VCaP (cell line): ENCODE results near the gene HAUS3.
A peak's percentile ranks its signal among the peaks of the same experiment; 100 is the strongest.

Source experiments
- H3K27ac ChIP-seq: fragments of 450-650 bp; 2 replicates; pipeline ENCODE4 v1.5.1; 2017
- TF ChIP-seq, protein P1 (sequence below): fragments of 450-650 bp; conservative IDR thresholded peaks from 2 replicates; pipeline ENCODE4 v1.5.1; 2017; ENCODE audit warnings: mild to moderate bottlenecking, moderate library complexity

HAUS3 gene

DNA sequence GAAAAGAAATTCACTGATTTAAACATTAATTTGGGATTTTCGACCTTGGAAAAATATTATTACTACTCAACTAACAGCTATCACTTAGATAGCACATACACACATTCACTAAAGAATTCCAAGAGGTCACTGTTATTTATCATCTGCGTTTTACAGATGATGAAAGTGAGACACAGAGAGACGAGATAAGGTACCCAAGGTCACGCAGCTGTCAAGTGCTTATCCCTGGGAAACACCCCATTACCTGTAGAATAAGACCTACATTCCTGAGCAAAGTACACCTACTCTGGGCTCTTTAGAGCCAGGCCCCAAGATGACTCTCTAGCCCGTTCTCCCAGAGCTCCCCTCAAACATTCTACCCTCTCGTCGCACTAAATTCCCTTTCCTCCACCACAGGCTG lies 48.6 kb downstream of the HAUS3 start:
- no peak overlapping the region for H3K27ac ChIP-seq
- TF ChIP-seq, protein P1, sequence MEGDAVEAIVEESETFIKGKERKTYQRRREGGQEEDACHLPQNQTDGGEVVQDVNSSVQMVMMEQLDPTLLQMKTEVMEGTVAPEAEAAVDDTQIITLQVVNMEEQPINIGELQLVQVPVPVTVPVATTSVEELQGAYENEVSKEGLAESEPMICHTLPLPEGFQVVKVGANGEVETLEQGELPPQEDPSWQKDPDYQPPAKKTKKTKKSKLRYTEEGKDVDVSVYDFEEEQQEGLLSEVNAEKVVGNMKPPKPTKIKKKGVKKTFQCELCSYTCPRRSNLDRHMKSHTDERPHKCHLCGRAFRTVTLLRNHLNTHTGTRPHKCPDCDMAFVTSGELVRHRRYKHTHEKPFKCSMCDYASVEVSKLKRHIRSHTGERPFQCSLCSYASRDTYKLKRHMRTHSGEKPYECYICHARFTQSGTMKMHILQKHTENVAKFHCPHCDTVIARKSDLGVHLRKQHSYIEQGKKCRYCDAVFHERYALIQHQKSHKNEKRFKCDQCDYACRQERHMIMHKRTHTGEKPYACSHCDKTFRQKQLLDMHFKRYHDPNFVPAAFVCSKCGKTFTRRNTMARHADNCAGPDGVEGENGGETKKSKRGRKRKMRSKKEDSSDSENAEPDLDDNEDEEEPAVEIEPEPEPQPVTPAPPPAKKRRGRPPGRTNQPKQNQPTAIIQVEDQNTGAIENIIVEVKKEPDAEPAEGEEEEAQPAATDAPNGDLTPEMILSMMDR: no peak

DNA sequence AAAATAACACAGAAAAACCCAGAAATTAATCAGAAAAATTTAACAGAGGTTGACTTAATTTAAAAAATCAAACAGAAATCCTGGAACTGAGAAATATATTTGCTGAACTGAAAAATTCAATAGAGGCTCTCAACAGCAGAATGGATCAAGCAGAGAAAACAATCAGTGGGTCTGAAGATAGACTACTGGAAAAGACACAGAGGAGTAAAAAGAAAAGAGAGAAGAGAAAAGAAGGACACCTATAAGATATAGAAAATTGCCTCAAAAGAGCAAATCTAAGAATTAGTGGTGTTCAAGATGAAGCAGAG lies 55.1 kb downstream of the HAUS3 start:
- no peak overlapping the region for H3K27ac ChIP-seq
- TF ChIP-seq, protein P1: no peak

DNA sequence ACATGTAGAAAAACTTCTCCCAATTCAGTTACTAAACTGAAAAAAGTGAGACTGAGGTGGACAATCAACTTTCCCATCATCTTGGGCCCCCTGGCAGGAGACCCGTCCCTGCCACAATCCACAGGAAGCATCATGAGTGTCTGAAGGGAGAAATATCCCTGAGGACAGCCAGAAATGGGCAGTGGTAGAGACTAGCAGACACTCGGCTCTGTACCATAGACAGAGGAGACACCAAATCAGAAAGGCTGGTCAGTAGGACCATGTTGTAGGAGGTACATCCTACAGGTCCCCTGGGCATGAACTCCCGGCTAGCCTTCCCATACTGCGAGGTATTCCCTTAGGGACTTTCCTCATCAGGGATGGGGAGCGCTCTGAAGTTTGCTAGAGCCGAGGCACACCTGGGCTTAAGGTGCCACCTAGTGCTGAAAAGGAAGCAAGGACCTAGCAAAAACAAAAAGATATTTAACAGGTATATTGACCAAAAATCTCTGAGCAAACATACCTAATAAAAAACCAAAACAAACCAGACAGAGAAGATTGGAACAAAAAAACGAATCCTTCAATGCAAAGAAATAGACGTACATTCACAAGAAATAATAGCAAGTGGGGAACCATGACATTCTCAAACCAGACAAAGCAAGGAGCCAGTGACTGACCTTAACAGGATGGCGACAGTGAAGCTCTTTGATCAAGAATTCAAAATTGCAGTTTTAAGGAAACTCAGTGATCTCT lies 55.6 kb downstream of the HAUS3 start:
- no peak overlapping the region for H3K27ac ChIP-seq

DNA sequence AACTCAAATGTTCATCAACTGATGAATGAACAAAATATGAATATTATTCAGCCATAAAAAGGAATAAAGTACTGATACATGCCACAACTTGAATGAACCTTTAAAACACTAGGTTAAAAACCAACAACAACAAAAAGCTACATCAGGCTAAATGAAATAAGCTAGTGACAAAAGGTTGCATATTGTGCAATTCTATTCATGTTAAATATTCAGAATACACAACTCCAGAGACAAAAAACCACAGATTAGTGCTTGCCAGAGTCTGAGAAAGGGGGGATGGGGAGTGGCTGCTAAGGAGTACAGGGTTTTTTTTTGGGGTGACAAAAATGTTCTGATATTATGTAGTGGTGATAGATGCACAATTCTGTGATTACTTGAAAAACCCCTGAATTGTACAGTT lies 58.5 kb downstream of the HAUS3 start:
- TF ChIP-seq, protein P1: no peak
- H3K27ac ChIP-seq: no peak overlapping the region

More for the DNA sequence above, 55.6 kb downstream of the HAUS3 start:
- TF ChIP-seq, protein P1: peak; percentile 82

DNA sequence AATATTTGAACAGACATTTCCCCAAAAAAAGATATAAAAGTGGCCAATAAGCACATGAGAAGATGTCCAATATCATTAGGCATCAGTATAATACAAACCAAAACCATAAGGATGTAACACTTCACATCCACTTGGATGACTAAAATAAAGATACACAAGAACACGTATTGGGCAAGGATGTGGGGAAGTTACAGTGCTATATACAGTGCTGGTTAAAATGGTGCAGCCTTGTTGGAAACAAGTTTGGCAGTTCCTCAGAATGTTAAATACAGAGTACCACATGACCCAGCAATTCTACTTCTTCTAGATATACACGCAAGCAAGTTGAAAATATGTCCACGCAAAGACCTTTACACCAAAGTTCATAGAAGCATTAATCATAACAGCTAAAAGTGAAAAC lies 58.9 kb downstream of the HAUS3 start:
- TF ChIP-seq, protein P1: no peak
- no peak overlapping the region for H3K27ac ChIP-seq

DNA sequence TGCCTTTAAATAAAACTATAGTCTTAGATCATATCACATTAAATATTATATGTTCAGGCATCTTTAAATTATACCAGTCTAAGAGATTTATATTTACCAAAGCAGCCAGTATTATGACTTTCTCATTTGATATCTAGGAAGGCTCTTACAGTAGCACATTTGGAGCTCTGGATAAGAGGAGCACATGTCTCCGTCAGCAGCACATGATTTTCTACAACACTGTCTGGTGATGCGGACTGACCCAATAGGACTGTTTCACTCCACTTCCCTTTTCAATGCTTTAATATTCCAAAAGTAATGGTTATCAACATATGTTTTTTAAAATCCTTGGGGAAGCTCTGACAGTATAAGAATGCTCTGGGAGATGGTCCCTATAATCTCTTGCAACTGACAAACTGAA lies 61.5 kb downstream of the HAUS3 start:
- peak overlapping the region; percentile 30 for H3K27ac ChIP-seq
- TF ChIP-seq, protein P1: no peak

DNA sequence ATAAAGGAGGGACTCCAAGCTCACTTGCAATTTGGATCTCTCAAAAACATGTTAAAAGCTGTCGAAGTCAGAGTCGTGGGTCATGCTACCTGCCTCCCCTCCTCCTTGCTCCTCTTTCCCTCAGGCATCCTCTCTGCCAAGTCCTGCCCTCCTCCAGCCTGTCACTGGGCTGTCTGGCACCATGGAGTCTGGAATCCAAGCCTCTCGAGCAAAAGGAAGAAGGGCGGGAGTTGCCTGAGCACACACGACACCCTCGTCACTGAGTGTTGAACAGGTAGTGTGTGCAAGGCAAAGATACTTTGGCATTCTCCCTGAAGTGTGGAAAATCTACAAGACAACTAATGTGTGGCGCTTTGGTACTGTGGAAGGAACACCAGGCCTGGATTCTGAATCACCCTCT lies 62.2 kb downstream of the HAUS3 start:
- H3K27ac ChIP-seq: peak overlapping the region; percentile 30
- TF ChIP-seq, protein P1: no peak
